DMS79 (cell line): Measurements from ENCODE around the gene ABCC5.
"Not testable (repeated sequence)": the region's sequence is repeated elsewhere in the genome, so short reads cannot be mapped to it uniquely, and the experiment has no call there.

Experiments
- DNase-seq: peaks from one replicate; lab custom pipeline; 2025; lab: John Stamatoyannopoulos, UW

Gene ABCC5

GRCh38 chr3:183892610-183893214 lies 125.0 kb downstream of the ABCC5 start:
- no peak for DNase-seq

GRCh38 chr3:183885766-183886165 lies 131.9 kb downstream of the ABCC5 start:
- DNase-seq: no peak

- peak; percentile 92 for DNase-seq
Measured at GRCh38 chr3:183884427-183885296, 133.0 kb downstream of the ABCC5 start, which contains the start of gene PARL. TSS of gene PARL (minus strand) at chr3:183884880. CDS start at chr3:183884846, 34 bp downstream.

GRCh38 chr3:183884097-183884426 lies 133.6 kb downstream of the ABCC5 start:
- DNase-seq: no peak

- no peak for DNase-seq
Measured at GRCh38 chr3:183883291-183884096, 134.2 kb downstream of the ABCC5 start.

- no peak for DNase-seq
Measured at GRCh38 chr3:183880121-183880520, 137.6 kb downstream of the ABCC5 start.

GRCh38 chr3:183879243-183879642 lies 138.4 kb downstream of the ABCC5 start:
- DNase-seq: no peak

GRCh38 chr3:183878071-183878470 lies 139.6 kb downstream of the ABCC5 start:
- no peak for DNase-seq

GRCh38 chr3:183877227-183877626 lies 140.5 kb downstream of the ABCC5 start:
- DNase-seq: not testable (repeated sequence)

GRCh38 chr3:183875411-183875810 lies 142.3 kb downstream of the ABCC5 start:
- no peak for DNase-seq

- DNase-seq: no peak
Measured at GRCh38 chr3:183873914-183874313, 143.8 kb downstream of the ABCC5 start.

- no peak for DNase-seq
Measured at GRCh38 chr3:183871541-183871940, 146.1 kb downstream of the ABCC5 start.

- no peak for DNase-seq
Measured at GRCh38 chr3:183870563-183870962, 147.1 kb downstream of the ABCC5 start.
